Liver (tissue), 9 donors: ENCODE measurements around the gene YPEL2. TPM values are rescaled to one million over a fixed set of nuclear protein-coding genes. Genes with fewer than 3 reads are reported as not detected.

Experiments used
- DNase-seq: peaks from one replicate; pipeline ENCODE4 v3.0.0-alpha.2; 2017; ENCODE audit warnings: low spot score
- H3K27ac ChIP-seq, 2 donors: one replicate each; pipeline ENCODE4 v1.7.0; 2013; ENCODE audit warnings: inconsistent platforms in 2 of 2, low read length in 2 of 2, control low read depth in 1 of 2, low read depth in 1 of 2, mild to moderate bottlenecking in 1 of 2
- H3K27me3 ChIP-seq, 4 donors: one replicate each; pipeline versions ENCODE4 v1.6.1 to v1.7.0; 2013; ENCODE audit warnings: low read length in 3 of 4, inconsistent platforms in 1 of 4, mild to moderate bottlenecking in 1 of 4, moderate library complexity in 1 of 4; ENCODE audit not compliant: control insufficient read depth in 4 of 4, insufficient read depth in 4 of 4
- H3K36me3 ChIP-seq, 4 donors: one replicate each; pipeline versions ENCODE4 v1.6.1 to v1.7.0; 2013; ENCODE audit warnings: low read length in 3 of 4, mild to moderate bottlenecking in 3 of 4, low read depth in 1 of 4, moderate library complexity in 1 of 4; ENCODE audit not compliant: control insufficient read depth in 4 of 4, insufficient read depth in 3 of 4
- H3K4me1 ChIP-seq, 4 donors: one replicate each; pipeline versions ENCODE4 v1.6.1 to v1.7.0; 2013; ENCODE audit warnings: low read length in 3 of 4, mild to moderate bottlenecking in 3 of 4, moderate library complexity in 1 of 4; ENCODE audit not compliant: control insufficient read depth in 4 of 4, insufficient read depth in 4 of 4
- H3K4me3 ChIP-seq, 3 donors: one replicate each; pipeline versions ENCODE4 v1.6.1 to v1.7.0; 2013; ENCODE audit warnings: low read length in 3 of 3, control low read depth in 1 of 3, low read depth in 1 of 3, mild to moderate bottlenecking in 1 of 3
- H3K9ac ChIP-seq, 2 donors: one replicate each; pipeline ENCODE4 v1.7.0; 2013; ENCODE audit warnings: low read length in 2 of 2, mild to moderate bottlenecking in 2 of 2, moderate library complexity in 2 of 2, control low read depth in 1 of 2, low read depth in 1 of 2
- H3K9me3 ChIP-seq, 4 donors: one replicate each; pipeline versions ENCODE4 v1.6.1 to v1.7.0; 2013; ENCODE audit warnings: low read length in 3 of 4; ENCODE audit not compliant: control insufficient read depth in 4 of 4
- CTCF ChIP-seq: fragments of 150-350 bp; IDR thresholded peaks from 2 replicates; pipeline ENCODE4 v1.5.1; 2017; ENCODE audit warnings: improper control_type of control experiment, low read depth, low read length; ENCODE audit not compliant: missing input control
- EGR1 ChIP-seq, 2 donors: IDR thresholded peaks; 2 replicates each; pipeline ENCODE4 v1.6.1; 2016 to 2018; ENCODE audit warnings: antibody characterized with exemption in 2 of 2, low read depth in 2 of 2
- FOXA1 ChIP-seq: IDR thresholded peaks from 2 replicates; pipeline ENCODE4 v1.6.1; 2016; ENCODE audit warnings: antibody characterized with exemption
- FOXA2 ChIP-seq: IDR thresholded peaks from 2 replicates; pipeline ENCODE4 v1.6.1; 2016; ENCODE audit warnings: antibody characterized with exemption
- GABPA ChIP-seq, 2 donors: IDR thresholded peaks in 1 of 2; conservative IDR thresholded peaks in 1 of 2; 2 replicates each; pipeline ENCODE4 v1.6.1; 2016; ENCODE audit warnings: antibody characterized with exemption in 2 of 2, mild to moderate bottlenecking in 1 of 2, moderate library complexity in 1 of 2
- HNF4A ChIP-seq, 2 donors: conservative IDR thresholded peaks; 2 replicates each; pipeline ENCODE4 v1.6.1; 2016; ENCODE audit warnings: antibody characterized with exemption in 2 of 2, mild to moderate bottlenecking in 2 of 2
- HNF4G ChIP-seq: IDR thresholded peaks from 2 replicates; pipeline ENCODE4 v1.6.1; 2016; ENCODE audit warnings: antibody characterized with exemption
- JUND ChIP-seq, 2 donors: IDR thresholded peaks; 2 replicates each; pipeline ENCODE4 v1.6.1; 2016; ENCODE audit warnings: antibody characterized with exemption in 2 of 2
- MAX ChIP-seq: IDR thresholded peaks from 2 replicates; pipeline ENCODE4 v1.6.1; 2016; ENCODE audit warnings: antibody characterized with exemption
- NR2F2 ChIP-seq: IDR thresholded peaks from 2 replicates; pipeline ENCODE4 v1.6.1; 2016; ENCODE audit warnings: antibody characterized with exemption
- RAD21 ChIP-seq, 2 donors: IDR thresholded peaks; 2 replicates each; pipeline ENCODE4 v1.6.1; 2016; ENCODE audit warnings: antibody characterized with exemption in 2 of 2, mild to moderate bottlenecking in 2 of 2
- RXRA ChIP-seq, 2 donors: IDR thresholded peaks; 2 replicates each; pipeline ENCODE4 v1.6.1; 2017 to 2018; ENCODE audit warnings: antibody characterized with exemption in 2 of 2, mild to moderate bottlenecking in 1 of 2
- TAF1 ChIP-seq: conservative IDR thresholded peaks from 2 replicates; pipeline ENCODE4 v1.6.1; 2016; ENCODE audit warnings: antibody characterized with exemption, mild to moderate bottlenecking
- ZBTB33 ChIP-seq: IDR thresholded peaks from 2 replicates; pipeline ENCODE4 v1.6.1; 2016; ENCODE audit warnings: antibody characterized with exemption
- polyA plus RNA-seq, 2 donors: library from polyadenylated mRNA; stranded (reverse) in 1 of 2; unstranded in 1 of 2; fragments of 200-250 nt in 1 of 2; fragments of >200 nt in 1 of 2; fragmentation: Nextera tagmentation in 1 of 2; extraction: Ambion mirVana in 1 of 2; gene quantifications; one replicate each; pipeline versions ENCODE4 v1.2.1 to v1.2.3, GENCODE V29; 2013 to 2015
- total RNA-seq, 2 donors: library from RNA; depleted of rRNA; stranded (reverse); fragments of >200 nt; gene quantifications; one replicate each; pipeline ENCODE4 v1.2.3, GENCODE V29; 2014
- TF ChIP-seq, protein P1 (sequence below): IDR thresholded peaks from 2 replicates; pipeline ENCODE4 v1.6.1; 2016; ENCODE audit warnings: antibody characterized with exemption
- donor health status: healthy.
- donor health status: healthy.
- donor health status: healthy.
- donor health status: healthy.
- donor health status: healthy.

Gene YPEL2
- total and polyA plus RNA-seq, 4 donors = 4.2 to 23.8 (median 11.3) TPM

DNA sequence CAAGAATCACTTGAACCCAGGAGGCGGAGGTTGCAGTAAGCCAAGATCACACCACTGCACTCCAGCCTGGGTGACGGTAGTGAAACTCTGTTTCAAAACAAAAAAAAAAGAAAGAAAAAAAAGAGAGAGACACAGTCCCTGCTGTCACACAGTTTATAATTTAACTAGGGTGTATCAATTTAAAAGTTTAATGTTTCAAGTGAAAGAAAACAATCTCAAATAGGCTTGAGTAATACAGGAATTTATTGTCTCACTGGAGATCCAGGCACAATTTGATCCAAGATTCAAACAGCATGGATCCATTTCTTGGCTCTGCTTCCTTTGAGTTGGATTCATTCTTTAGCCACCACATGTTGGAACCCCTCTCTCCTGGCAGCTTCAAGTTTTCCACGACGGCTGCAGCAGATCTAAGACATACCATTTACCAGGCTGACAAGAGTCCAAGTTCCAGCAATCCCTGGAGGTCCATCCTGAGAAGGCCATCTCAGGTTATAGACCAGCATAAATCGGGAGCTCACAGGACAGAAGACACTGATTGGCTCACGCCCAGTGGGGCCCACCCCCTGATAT, 97.5 kb downstream of the YPEL2 start (continued):
- TF ChIP-seq CTCF (no peak), GABPA (IDR thresholded peaks at IDR 0.05 in 1 of 2, conservative IDR thresholded peaks at IDR 0.05 in 1 of 2) (no peak), HNF4A (conservative IDR thresholded peaks at IDR 0.05) (peak; percentile 41 to 64)

DNA sequence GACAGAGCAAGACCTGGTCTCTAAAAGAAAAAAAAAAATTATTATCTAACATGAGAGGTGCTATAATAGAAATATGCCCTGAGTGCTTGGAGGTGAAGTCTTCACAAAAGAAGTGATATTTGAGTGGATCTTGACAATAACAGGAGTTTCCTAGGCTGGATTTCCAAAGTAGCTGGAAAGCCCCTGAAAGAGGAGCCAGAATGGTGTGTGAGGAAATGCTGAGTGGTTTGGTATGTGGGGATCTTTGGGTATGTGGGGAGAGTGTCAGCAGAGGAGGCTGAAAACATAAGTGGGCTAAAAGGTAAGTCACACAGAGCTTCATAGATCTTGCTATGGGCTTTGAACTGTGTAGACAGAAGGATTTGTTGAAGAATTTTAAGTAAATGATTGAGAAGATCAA, 100.1 kb downstream of the YPEL2 start:
- Histone ChIP-seq H3K9ac (peak overlapping the region in 1 of 2 donors; percentile 56), H3K27ac (no peak overlapping the region), H3K4me3 (no peak overlapping the region), H3K36me3 (peaks cover 0 to 2% (median 0%) of the 10 kb centered on the region in 4 donors), H3K27me3 (no peaks in the 10 kb centered on the region), H3K9me3 (no peaks in the 10 kb centered on the region), H3K4me1 (peaks cover 21 to 60% (median 43%) of the 10 kb centered on the region in 4 donors)
- DNase-seq = no peak
- TF ChIP-seq MAX (no peak), CTCF (no peak), JUND (IDR thresholded peaks at IDR 0.05) (no peak), ZBTB33 (no peak), EGR1 (IDR thresholded peaks at IDR 0.05; ENCODE audit: low read depth in 2 of 2) (no peak), NR2F2 (no peak), FOXA1 (no peak), RAD21 (IDR thresholded peaks at IDR 0.05) (no peak), RXRA (IDR thresholded peaks at IDR 0.05) (no peak), FOXA2 (no peak), HNF4G (no peak), TAF1 (no peak)
- TF ChIP-seq, protein P1, sequence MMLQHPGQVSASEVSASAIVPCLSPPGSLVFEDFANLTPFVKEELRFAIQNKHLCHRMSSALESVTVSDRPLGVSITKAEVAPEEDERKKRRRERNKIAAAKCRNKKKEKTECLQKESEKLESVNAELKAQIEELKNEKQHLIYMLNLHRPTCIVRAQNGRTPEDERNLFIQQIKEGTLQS = no peak
